ENCODE measurements around the gene TMEM167A. TPM values are rescaled to one million over a fixed set of nuclear protein-coding genes. Genes with fewer than 3 reads are reported as not detected.

Gene TMEM167A
- polyA plus RNA-seq, 1 experiment: 149 TPM

DNA sequence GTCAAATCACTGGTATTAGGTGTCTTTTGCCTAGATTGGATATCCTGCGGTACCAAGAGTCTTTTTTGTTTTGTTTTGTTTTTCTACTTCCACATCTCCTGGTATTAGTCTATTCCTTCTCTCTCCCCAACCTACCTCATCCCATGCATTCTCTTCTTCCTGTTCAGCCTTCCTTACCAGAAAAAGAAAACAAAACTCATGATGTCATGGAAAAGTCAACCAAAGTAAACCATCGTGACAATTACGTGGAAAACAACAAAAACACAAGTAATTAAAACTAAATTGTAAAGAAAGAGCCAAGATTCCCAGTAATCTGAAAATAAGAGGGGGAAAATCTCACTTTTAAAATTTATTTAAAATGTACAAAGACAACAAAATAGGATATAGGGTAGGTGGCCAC, 38.3 kb downstream of the TMEM167A start:
- ChIA-PET POLR2A (no interaction called here), CTCF (no interaction called here)
- DNase-seq (ENCODE audit: low read depth, low spot score): no peak
- Histone ChIP-seq H3K9me3 (ENCODE audit: control insufficient read depth, insufficient read depth, low read length) (no peaks in the 10 kb centered on the region), H3K27ac (ENCODE audit: low read depth, low read length) (no peak overlapping the region), H3K4me3 (ENCODE audit: low read depth, low read length) (no peak overlapping the region), H3K27me3 (ENCODE audit: control insufficient read depth, insufficient read depth, low read length) (no peaks in the 10 kb centered on the region)
- TF ChIP-seq, protein P1, sequence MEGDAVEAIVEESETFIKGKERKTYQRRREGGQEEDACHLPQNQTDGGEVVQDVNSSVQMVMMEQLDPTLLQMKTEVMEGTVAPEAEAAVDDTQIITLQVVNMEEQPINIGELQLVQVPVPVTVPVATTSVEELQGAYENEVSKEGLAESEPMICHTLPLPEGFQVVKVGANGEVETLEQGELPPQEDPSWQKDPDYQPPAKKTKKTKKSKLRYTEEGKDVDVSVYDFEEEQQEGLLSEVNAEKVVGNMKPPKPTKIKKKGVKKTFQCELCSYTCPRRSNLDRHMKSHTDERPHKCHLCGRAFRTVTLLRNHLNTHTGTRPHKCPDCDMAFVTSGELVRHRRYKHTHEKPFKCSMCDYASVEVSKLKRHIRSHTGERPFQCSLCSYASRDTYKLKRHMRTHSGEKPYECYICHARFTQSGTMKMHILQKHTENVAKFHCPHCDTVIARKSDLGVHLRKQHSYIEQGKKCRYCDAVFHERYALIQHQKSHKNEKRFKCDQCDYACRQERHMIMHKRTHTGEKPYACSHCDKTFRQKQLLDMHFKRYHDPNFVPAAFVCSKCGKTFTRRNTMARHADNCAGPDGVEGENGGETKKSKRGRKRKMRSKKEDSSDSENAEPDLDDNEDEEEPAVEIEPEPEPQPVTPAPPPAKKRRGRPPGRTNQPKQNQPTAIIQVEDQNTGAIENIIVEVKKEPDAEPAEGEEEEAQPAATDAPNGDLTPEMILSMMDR (IDR thresholded peaks at IDR 0.05; ENCODE audit: low read depth, low read length): no peak

DNA sequence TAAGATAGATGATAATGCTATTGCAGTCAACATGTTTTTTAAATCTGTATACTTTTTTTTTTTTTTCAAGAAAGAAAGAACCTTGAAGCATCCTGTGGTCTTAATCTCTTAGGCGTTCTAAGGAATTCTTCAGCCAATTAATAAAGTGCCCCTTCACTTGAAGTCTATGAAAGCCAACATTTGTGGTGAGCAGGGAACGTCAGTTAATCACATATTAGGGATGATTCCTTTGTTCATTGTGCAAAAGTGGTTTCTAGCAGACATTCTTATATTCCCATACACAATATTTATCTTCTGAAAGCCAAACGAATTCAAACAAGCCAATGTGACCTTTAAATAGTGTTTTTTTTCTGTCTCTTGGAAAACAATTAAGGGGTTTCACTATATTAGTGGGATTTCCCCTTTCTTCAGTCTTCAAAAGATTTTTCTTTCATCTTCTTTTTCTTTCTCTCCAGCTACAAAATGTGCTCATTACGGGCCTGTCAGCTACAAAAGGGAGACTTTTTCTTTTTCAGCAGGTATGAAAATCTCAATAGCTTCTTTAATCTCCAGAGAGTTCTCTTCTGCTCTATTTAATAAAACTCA, 40.1 kb downstream of the TMEM167A start:
- TF ChIP-seq, protein P1 (IDR thresholded peaks at IDR 0.05; ENCODE audit: low read depth, low read length): no peak
- H3K27me3 ChIP-seq (ENCODE audit: control insufficient read depth, insufficient read depth, low read length): no peaks in the 10 kb centered on the region
- no peak overlapping the region for H3K27ac ChIP-seq (ENCODE audit: low read depth, low read length)
- no peaks in the 10 kb centered on the region for H3K9me3 ChIP-seq (ENCODE audit: control insufficient read depth, insufficient read depth, low read length)
- no peak for DNase-seq (ENCODE audit: low read depth, low spot score)
- CTCF ChIA-PET: no interaction called here
- H3K4me3 ChIP-seq (ENCODE audit: low read depth, low read length): no peak overlapping the region
- POLR2A ChIA-PET: no interaction called here

DNA sequence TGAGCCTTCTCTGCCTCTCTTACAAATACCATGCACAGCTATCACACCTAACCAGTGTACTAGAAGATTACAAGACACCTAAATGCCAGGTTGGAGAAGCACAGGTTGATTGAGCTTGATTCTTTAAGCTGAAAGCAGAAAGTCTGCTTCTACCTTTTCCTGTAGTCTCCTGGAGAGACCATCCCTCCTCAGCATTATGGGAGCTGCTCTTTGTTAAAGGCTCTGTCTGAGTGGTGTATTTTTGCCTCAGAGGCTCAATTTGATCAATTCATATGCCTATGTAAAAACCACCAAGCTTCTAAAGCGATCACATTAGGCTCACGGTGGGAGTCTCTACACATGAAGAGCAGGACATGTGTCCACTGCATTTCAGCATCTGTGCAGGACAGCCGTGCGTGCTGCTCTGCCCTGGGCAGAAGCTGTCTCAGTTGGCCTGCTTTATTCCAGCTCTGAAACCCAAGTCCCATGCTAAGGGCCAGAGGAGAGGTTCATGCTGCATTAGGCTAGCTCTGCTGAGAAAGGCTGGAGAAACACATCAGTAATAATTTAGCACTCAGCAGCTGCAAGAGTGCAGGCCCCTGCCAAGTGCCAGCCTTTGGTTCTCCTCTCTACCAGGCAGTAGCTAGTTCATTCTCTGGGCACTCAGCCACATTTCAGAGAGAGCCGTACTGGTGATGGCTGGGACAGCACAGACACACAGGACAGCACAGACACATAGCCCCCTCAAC, 41.7 kb downstream of the TMEM167A start:
- Histone ChIP-seq H3K9me3 (ENCODE audit: control insufficient read depth, insufficient read depth, low read length) (no peaks in the 10 kb centered on the region), H3K27ac (ENCODE audit: low read depth, low read length) (no peak overlapping the region), H3K4me3 (ENCODE audit: low read depth, low read length) (no peak overlapping the region), H3K27me3 (ENCODE audit: control insufficient read depth, insufficient read depth, low read length) (no peaks in the 10 kb centered on the region)
- ChIA-PET CTCF (no interaction called here), POLR2A (interaction anchor here (0.8 to 1.1 kb wide), 2 partner anchors 42 to 436 kb away, joined by 3 read pairs; partner anchors contain the start of genes TMEM167A, VCAN and XRCC4)
- DNase-seq (ENCODE audit: low read depth, low spot score): no peak
- TF ChIP-seq, protein P1 (IDR thresholded peaks at IDR 0.05; ENCODE audit: low read depth, low read length): no peak

- H3K27me3 ChIP-seq (ENCODE audit: control insufficient read depth, insufficient read depth, low read length): no peaks in the 10 kb centered on the region
- H3K9me3 ChIP-seq (ENCODE audit: control insufficient read depth, insufficient read depth, low read length): no peaks in the 10 kb centered on the region
- ChIA-PET CTCF (no interaction called here), POLR2A (no interaction called here)
- no peak overlapping the region for H3K4me3 ChIP-seq (ENCODE audit: low read depth, low read length)
- no peak overlapping the region for H3K27ac ChIP-seq (ENCODE audit: low read depth, low read length)
- TF ChIP-seq, protein P1 (IDR thresholded peaks at IDR 0.05; ENCODE audit: low read depth, low read length): no peak
- DNase-seq (ENCODE audit: low read depth, low spot score): no peak
Measured at GRCh38 chr5:83034528-83035207, 42.5 kb downstream of the TMEM167A start.

- no peak overlapping the region for H3K27ac ChIP-seq (ENCODE audit: low read depth, low read length)
- H3K4me3 ChIP-seq (ENCODE audit: low read depth, low read length): no peak overlapping the region
- TF ChIP-seq, protein P1 (IDR thresholded peaks at IDR 0.05; ENCODE audit: low read depth, low read length): no peak
- H3K9me3 ChIP-seq (ENCODE audit: control insufficient read depth, insufficient read depth, low read length): no peaks in the 10 kb centered on the region
- no peak for DNase-seq (ENCODE audit: low read depth, low spot score)
- ChIA-PET CTCF (no interaction called here), POLR2A (no interaction called here)
- no peaks in the 10 kb centered on the region for H3K27me3 ChIP-seq (ENCODE audit: control insufficient read depth, insufficient read depth, low read length)
Measured at GRCh38 chr5:83034036-83034435, 43.2 kb downstream of the TMEM167A start.

All from AG04450 (cell line).